ENCODE data around the gene KCNH5.
A peak's percentile ranks its signal among the peaks of the same experiment; 100 is the strongest.

The KCNH5 gene

GRCh38 chr14:63045234-63045611 lies at the start of gene KCNH5:
Gene KCNH5 (minus strand): TSS chr14:63045458. CDS start chr14:63045186, 272 bp downstream.
- DNase-seq = peak; percentile 30

- no peak for DNase-seq
These were observed 46.2 kb upstream of the KCNH5 start for GRCh38 chr14:63091394-63091996.

GRCh38 chr14:63088865-63089264 lies 43.6 kb upstream of the KCNH5 start:
- DNase-seq = no peak

- no peak for DNase-seq
These were observed 33.3 kb upstream of the KCNH5 start for GRCh38 chr14:63078569-63078968.

GRCh38 chr14:63076488-63076887 lies 31.2 kb upstream of the KCNH5 start:
- no peak for DNase-seq

GRCh38 chr14:63055631-63056030 lies 10.4 kb upstream of the KCNH5 start:
- DNase-seq = no peak

GRCh38 chr14:63051992-63052391 lies 6.7 kb upstream of the KCNH5 start:
- DNase-seq = no peak

- no peak for DNase-seq
These were observed 6.0 kb upstream of the KCNH5 start for GRCh38 chr14:63051301-63051700.

- no peak for DNase-seq
These were observed 5.4 kb upstream of the KCNH5 start for GRCh38 chr14:63050694-63051093.

GRCh38 chr14:63046339-63047268 lies 1.3 kb upstream of the KCNH5 start:
- DNase-seq = no peak

- DNase-seq = no peak
These were observed 508 bp upstream of the KCNH5 start for GRCh38 chr14:63045612-63046320.

- DNase-seq = no peak
These were observed 5.4 kb downstream of the KCNH5 start for GRCh38 chr14:63039866-63040265.

- no peak for DNase-seq
These were observed 12.6 kb downstream of the KCNH5 start for GRCh38 chr14:63032641-63033040.

GRCh38 chr14:63032076-63032475 lies 13.2 kb downstream of the KCNH5 start:
- no peak for DNase-seq

GRCh38 chr14:63030113-63030512 lies 15.1 kb downstream of the KCNH5 start:
- DNase-seq = no peak

GRCh38 chr14:63027719-63028118 lies 17.5 kb downstream of the KCNH5 start:
- no peak for DNase-seq

GRCh38 chr14:63026491-63026890 lies 18.8 kb downstream of the KCNH5 start:
- DNase-seq = no peak

- no peak for DNase-seq
These were observed 30.6 kb downstream of the KCNH5 start for GRCh38 chr14:63014621-63015020.

- no peak for DNase-seq
These were observed 33.1 kb downstream of the KCNH5 start for GRCh38 chr14:63012171-63012570.

GRCh38 chr14:63011623-63012022 lies 33.6 kb downstream of the KCNH5 start:
- no peak for DNase-seq

- DNase-seq = no peak
These were observed 35.8 kb downstream of the KCNH5 start for GRCh38 chr14:63009495-63009894.

GRCh38 chr14:63006531-63006930 lies 38.7 kb downstream of the KCNH5 start:
- peak; percentile 61 for DNase-seq

- no peak for DNase-seq
These were observed 51.2 kb downstream of the KCNH5 start for GRCh38 chr14:62994096-62994495.

- no peak for DNase-seq
These were observed 56.3 kb downstream of the KCNH5 start for GRCh38 chr14:62988967-62989366.
